ENCODE results near the gene PGBD5. TPM values are rescaled to one million over a fixed set of nuclear protein-coding genes. Genes with fewer than 3 reads are reported as not detected.

The PGBD5 gene
- total and polyA plus RNA-seq, 9 of the 15 experiments (the other 6 are each of a cell fraction or from before 2014, with no cell fraction given): under 0.01 to 0.40 (median 0.10) TPM; not detected in 3

DNA sequence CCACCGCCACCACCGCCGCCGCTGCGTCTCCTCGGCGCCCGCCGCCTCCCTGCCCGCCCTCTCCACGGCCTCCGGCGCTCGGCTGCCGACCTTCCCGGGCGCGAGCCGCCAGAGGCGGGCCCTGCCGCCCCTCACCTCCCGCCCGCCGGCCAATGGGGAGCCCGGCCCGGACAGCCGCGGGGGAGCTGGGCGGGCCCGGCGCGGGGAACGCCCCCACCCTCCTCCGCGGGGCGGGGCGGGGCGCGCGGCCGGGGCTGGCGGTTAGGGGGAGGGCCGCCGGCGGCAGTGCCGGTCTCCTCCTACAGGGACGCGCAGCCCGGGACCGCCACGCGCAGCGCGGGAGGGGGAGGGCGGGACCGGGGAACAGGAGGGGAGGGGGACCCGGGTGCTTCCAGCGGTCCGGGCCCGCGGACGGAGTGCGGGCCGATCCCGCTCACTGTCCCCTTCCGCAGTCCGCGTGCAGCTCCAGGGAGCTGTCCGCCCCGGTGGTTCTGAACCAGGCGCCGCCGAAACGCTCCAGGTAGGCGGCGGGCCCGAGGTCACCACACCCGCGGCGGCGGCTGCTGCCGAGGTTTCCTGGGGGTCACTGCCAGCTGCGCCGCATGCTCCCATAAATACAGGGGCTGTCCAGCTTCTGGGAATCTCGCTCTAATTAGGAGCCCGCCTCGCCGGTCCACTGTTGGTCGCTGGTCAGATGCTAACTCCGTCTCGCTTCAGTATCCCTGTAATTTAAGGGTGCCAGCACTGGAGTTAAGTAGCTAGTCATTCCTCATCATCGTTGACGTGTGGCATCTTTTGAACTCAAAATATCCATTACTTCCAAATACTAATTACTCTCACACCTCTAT is at the start of gene PGBD5 (continued):
- TF ChIP-seq, protein P1, sequence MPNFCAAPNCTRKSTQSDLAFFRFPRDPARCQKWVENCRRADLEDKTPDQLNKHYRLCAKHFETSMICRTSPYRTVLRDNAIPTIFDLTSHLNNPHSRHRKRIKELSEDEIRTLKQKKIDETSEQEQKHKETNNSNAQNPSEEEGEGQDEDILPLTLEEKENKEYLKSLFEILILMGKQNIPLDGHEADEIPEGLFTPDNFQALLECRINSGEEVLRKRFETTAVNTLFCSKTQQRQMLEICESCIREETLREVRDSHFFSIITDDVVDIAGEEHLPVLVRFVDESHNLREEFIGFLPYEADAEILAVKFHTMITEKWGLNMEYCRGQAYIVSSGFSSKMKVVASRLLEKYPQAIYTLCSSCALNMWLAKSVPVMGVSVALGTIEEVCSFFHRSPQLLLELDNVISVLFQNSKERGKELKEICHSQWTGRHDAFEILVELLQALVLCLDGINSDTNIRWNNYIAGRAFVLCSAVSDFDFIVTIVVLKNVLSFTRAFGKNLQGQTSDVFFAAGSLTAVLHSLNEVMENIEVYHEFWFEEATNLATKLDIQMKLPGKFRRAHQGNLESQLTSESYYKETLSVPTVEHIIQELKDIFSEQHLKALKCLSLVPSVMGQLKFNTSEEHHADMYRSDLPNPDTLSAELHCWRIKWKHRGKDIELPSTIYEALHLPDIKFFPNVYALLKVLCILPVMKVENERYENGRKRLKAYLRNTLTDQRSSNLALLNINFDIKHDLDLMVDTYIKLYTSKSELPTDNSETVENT (CRISPR knock-in tag; IDR thresholded peaks at IDR 0.05): no peak
- TF ChIP-seq ZNF253 (CRISPR knock-in tag; conservative IDR thresholded peaks at IDR 0.05) (no peak), GABPB2 (CRISPR knock-in tag; conservative IDR thresholded peaks at IDR 0.05) (no peak), TAF15 (IDR thresholded peaks at IDR 0.05; ENCODE audit: low read depth, low read length) (no peak), RUNX1 (IDR thresholded peaks at IDR 0.05; ENCODE audit: low read depth) (no peak), MTA2 (IDR thresholded peaks at IDR 0.05; ENCODE audit: low read depth) (no peak), NCOA1 (IDR thresholded peaks at IDR 0.05; ENCODE audit: low read depth) (peak; percentile 62; the same call in 1 of the 2 replicates), ZNF133 (CRISPR knock-in tag; IDR thresholded peaks at IDR 0.05) (no peak), SMAD4 (CRISPR knock-in tag; conservative IDR thresholded peaks at IDR 0.05) (no peak; the same call in 1 of the 2 replicates), OTX1 (CRISPR knock-in tag; IDR thresholded peaks at IDR 0.05) (no peak), ZNF583 (CRISPR knock-in tag; IDR thresholded peaks at IDR 0.05) (no peak), GABPB1 (CRISPR knock-in tag; IDR thresholded peaks at IDR 0.05) (peak; percentile 71; the same call in 1 of the 2 replicates), ZNF140 (CRISPR knock-in tag; IDR thresholded peaks at IDR 0.05) (no peak)
- TF ChIP-seq, protein P2, sequence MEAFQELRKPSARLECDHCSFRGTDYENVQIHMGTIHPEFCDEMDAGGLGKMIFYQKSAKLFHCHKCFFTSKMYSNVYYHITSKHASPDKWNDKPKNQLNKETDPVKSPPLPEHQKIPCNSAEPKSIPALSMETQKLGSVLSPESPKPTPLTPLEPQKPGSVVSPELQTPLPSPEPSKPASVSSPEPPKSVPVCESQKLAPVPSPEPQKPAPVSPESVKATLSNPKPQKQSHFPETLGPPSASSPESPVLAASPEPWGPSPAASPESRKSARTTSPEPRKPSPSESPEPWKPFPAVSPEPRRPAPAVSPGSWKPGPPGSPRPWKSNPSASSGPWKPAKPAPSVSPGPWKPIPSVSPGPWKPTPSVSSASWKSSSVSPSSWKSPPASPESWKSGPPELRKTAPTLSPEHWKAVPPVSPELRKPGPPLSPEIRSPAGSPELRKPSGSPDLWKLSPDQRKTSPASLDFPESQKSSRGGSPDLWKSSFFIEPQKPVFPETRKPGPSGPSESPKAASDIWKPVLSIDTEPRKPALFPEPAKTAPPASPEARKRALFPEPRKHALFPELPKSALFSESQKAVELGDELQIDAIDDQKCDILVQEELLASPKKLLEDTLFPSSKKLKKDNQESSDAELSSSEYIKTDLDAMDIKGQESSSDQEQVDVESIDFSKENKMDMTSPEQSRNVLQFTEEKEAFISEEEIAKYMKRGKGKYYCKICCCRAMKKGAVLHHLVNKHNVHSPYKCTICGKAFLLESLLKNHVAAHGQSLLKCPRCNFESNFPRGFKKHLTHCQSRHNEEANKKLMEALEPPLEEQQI (IDR thresholded peaks at IDR 0.05): peak; percentile 47; the same call in 1 of the 2 replicates
- TF ChIP-seq, protein P3, sequence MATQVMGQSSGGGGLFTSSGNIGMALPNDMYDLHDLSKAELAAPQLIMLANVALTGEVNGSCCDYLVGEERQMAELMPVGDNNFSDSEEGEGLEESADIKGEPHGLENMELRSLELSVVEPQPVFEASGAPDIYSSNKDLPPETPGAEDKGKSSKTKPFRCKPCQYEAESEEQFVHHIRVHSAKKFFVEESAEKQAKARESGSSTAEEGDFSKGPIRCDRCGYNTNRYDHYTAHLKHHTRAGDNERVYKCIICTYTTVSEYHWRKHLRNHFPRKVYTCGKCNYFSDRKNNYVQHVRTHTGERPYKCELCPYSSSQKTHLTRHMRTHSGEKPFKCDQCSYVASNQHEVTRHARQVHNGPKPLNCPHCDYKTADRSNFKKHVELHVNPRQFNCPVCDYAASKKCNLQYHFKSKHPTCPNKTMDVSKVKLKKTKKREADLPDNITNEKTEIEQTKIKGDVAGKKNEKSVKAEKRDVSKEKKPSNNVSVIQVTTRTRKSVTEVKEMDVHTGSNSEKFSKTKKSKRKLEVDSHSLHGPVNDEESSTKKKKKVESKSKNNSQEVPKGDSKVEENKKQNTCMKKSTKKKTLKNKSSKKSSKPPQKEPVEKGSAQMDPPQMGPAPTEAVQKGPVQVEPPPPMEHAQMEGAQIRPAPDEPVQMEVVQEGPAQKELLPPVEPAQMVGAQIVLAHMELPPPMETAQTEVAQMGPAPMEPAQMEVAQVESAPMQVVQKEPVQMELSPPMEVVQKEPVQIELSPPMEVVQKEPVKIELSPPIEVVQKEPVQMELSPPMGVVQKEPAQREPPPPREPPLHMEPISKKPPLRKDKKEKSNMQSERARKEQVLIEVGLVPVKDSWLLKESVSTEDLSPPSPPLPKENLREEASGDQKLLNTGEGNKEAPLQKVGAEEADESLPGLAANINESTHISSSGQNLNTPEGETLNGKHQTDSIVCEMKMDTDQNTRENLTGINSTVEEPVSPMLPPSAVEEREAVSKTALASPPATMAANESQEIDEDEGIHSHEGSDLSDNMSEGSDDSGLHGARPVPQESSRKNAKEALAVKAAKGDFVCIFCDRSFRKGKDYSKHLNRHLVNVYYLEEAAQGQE (IDR thresholded peaks at IDR 0.05; ENCODE audit: borderline replicate concordance): peak; percentile 100
- TF ChIP-seq, protein P3 (CRISPR knock-in tag; IDR thresholded peaks at IDR 0.05; ENCODE audit: low read depth): peak; percentile 99

All from K562 (cell line).